ENCODE measurements around the gene NPFF.

The NPFF gene

DNA sequence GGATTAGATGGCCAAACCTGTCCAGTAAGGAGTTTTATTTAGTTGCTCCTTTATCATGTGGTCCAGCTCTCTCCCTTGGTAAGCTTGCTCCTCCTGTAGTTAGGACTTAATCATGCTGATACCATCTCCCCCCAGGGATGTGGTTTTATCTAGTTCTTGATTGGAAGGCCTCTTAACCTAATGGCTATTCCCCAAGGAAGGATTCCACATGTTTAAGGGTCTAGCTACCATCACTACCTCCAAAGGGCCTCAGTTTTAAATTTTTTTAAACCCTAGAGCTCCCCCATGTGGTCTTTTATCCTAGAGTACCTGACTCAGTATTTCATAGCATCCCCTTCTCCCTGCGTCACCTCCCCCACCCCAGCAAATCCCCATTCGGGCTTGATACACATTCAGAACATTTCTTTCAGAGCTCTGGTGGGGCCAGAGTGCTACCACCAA is 30.5 kb downstream of the NPFF start:
- H3K36me3 Mint-ChIP-seq = peaks cover 60% of the 10 kb centered on the region
- no peak overlapping the region for H3K4me3 Mint-ChIP-seq
- peaks cover 41% of the 10 kb centered on the region for H3K4me1 Mint-ChIP-seq

DNA sequence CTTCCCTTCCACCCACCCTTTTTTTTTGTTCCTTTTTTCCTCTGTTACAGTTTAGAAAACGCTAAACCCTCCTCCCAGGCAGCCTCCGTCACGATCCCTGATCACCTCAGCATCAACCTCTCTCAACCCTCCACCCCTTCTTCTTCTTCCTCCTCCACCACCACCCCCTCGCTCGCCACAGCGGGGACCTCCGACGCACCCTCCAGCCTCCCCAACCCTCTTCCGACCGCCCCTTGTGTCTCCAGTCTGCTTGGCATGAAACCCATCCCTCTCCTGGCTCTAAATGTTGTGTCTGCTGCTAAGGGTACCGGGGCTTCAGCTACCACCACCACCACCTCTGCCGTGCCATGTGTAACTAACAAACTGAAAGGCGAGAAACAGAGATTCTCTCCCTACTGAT is 32.5 kb downstream of the NPFF start:
- Mint-ChIP-seq H3K9me3 (no peaks in the 10 kb centered on the region), H3K27me3 (no peaks in the 10 kb centered on the region), H3K4me3 (peak overlapping the region; percentile 3), H3K27ac (peak overlapping the region; percentile 54), H3K4me1 (peaks cover 46% of the 10 kb centered on the region), H3K36me3 (peaks cover 70% of the 10 kb centered on the region)
- ATAC-seq = no peak

More for the DNA sequence above, 30.5 kb downstream of the NPFF start:
- Mint-ChIP-seq H3K27me3 (no peaks in the 10 kb centered on the region), H3K9me3 (no peaks in the 10 kb centered on the region), H3K27ac (peak overlapping the region; percentile 30)
- no peak for ATAC-seq

DNA sequence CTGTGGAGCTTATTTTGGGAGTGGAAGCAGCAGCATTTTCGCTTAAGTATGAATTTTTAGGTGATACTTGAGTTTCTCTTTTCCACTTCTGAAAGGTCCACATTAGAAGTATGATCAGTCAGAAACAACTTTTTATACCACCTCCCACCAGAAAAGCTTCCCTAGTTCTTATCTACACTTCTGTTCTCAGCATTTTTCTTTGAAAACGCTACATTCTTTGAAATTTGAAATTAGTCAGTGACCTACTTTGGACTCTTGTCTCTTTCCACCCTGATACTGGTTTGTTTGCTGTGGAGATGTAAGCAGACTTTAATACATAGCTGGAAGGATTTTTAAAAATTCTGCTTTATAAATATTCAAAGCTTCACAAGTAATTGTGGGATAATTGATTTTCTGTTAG is 33.2 kb downstream of the NPFF start:
- no peak for ATAC-seq
- peaks cover 46% of the 10 kb centered on the region for H3K4me1 Mint-ChIP-seq
- H3K27ac Mint-ChIP-seq = peak overlapping the region; percentile 54

DNA sequence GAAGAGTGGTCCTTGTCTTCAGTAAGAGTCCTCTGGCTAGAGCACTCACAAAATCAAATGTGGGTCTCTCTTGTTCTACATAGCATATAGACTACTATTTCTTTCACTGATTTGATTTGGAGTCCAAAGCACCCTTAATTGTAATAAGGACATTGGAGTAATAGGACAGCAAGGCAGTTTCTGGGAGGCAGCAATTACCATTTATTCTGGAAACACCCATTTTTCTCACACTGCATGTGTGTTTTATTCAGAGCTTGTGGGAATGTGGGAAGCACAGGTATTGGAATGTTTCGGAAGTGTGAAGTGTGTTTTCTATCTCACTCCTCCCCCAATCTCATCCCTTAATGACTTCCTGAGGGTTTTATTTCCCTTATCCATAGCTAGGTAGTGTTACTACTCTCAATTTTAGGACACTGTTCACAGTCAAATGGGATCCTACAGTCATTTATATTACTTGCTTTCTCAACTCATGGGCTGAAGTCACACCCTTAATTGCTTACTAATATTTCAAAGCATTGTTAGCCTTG is 35.2 kb downstream of the NPFF start:
- no peaks in the 10 kb centered on the region for H3K27me3 Mint-ChIP-seq
- ATAC-seq = no peak
- no peaks in the 10 kb centered on the region for H3K9me3 Mint-ChIP-seq
- H3K36me3 Mint-ChIP-seq = peaks cover 74% of the 10 kb centered on the region
- H3K27ac Mint-ChIP-seq = peak overlapping the region; percentile 42
- peaks cover 44% of the 10 kb centered on the region for H3K4me1 Mint-ChIP-seq
- no peak overlapping the region for H3K4me3 Mint-ChIP-seq

More for the DNA sequence above, 33.2 kb downstream of the NPFF start:
- Mint-ChIP-seq H3K27me3 (no peaks in the 10 kb centered on the region), H3K36me3 (peaks cover 62% of the 10 kb centered on the region), H3K4me3 (no peak overlapping the region), H3K9me3 (no peaks in the 10 kb centered on the region)

DNA sequence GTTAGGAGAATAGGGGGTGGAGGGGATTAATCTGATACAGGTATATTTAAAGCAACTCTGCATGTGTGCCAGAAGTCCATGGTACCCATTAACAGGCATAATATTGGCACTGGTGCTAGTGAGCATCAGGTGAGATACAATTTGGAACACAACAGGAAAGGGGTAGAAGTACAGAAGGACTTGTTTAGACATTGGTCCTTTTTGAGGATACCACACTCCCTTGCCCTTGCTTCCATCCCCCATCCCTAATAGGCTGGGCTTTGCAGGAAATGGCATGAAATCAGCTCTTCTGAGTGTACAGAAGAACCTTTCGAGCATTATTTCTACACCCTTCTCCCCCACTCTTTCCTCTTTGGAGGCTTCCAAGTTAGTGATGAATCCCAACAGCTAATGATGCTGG is 39.0 kb downstream of the NPFF start:
- Mint-ChIP-seq H3K27ac (no peak overlapping the region), H3K4me1 (peaks cover 42% of the 10 kb centered on the region), H3K36me3 (peaks cover 74% of the 10 kb centered on the region), H3K9me3 (no peaks in the 10 kb centered on the region), H3K4me3 (no peak overlapping the region), H3K27me3 (no peaks in the 10 kb centered on the region)
- no peak for ATAC-seq

DNA sequence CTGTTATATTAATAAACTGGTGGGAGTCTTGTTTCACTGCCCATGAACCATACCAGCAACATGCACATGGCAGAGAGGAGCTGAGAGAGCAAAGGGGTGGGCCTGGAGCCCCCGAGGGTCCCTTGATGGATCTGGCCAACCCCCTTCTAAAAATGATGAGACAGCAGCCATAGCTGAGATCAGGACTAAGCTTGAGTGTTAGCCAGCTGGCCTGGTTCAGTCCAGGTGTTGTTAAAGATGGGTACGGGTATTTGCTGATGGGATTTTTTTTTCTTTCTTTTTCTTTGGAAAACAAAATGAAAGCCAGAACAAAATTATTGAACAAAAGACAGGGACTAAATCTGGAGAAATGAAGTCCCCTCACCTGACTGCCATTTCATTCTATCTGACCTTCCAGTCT is 39.4 kb downstream of the NPFF start:
- no peak overlapping the region for H3K4me3 Mint-ChIP-seq

DNA sequence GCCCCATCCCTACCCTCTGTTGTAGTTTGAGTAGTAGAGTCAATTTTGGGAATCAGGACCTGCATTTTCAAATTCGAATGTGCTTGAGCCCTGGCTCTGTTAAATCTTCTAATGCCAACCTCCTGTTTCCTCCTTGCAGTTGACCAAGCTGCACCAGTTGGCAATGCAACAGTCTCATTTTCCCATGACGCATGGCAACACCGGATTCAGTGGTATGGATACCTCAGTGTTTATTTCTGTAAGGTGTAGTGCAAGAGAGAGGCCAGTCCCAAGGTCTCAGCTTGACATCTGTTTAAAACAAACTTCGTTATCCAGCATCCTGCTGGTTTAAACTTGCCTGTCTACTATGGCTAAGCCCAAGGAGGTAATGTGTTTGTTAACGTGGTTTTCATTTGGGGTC is 40.2 kb downstream of the NPFF start:
- Mint-ChIP-seq H3K27me3 (no peaks in the 10 kb centered on the region), H3K4me1 (peaks cover 31% of the 10 kb centered on the region), H3K27ac (no peak overlapping the region), H3K9me3 (no peaks in the 10 kb centered on the region), H3K4me3 (no peak overlapping the region), H3K36me3 (peaks cover 79% of the 10 kb centered on the region)
- ATAC-seq = no peak

More for the DNA sequence above, 39.4 kb downstream of the NPFF start:
- H3K9me3 Mint-ChIP-seq = no peaks in the 10 kb centered on the region
- peaks cover 77% of the 10 kb centered on the region for H3K36me3 Mint-ChIP-seq
- H3K27me3 Mint-ChIP-seq = no peaks in the 10 kb centered on the region
- H3K4me1 Mint-ChIP-seq = peaks cover 39% of the 10 kb centered on the region
- H3K27ac Mint-ChIP-seq = no peak overlapping the region
- ATAC-seq = no peak

DNA sequence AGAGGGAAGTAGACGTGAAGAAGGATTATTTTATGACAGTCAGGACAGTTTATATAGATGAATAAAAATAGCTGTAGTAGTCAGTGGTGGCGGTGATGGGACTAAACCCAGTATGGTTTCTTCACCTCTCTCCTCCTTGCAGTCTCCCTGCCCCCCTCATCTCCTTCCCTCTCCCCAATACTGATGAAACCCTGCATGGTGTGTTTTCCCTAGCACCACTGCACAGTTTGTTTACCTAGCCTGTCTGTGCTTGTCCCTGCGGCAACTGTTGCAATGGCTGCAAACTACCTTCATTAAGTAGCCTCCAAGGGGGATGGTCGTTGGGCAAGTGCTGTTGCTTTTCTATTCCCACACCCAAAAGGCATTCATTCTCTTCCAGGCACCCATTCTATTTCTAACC is 40.6 kb downstream of the NPFF start:
- Mint-ChIP-seq H3K36me3 (peaks cover 79% of the 10 kb centered on the region), H3K27me3 (no peaks in the 10 kb centered on the region), H3K4me1 (peaks cover 27% of the 10 kb centered on the region), H3K27ac (no peak overlapping the region), H3K4me3 (no peak overlapping the region), H3K9me3 (no peaks in the 10 kb centered on the region)
- no peak for ATAC-seq

DNA sequence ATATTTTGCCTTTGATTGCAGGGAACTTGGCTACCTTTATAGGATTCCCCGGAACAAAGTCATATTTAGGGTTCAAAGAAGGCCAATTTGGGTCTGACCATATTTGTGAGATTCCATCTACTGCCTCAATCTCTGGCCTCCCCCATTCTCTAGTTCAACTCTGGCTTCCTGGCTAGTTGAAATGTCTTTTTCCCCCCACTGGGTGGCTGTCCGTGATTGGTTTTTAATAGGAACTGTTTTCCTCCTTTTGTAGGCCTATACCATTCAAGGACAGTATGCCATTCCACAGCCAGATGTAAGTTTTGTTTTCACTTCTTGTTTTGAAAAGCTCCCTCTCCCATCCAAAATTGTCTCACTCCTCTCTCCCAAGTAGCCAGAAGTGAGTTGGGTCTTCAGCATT is 41.6 kb downstream of the NPFF start:
- Mint-ChIP-seq H3K9me3 (no peaks in the 10 kb centered on the region), H3K27ac (no peak overlapping the region), H3K4me3 (no peak overlapping the region), H3K4me1 (peaks cover 26% of the 10 kb centered on the region), H3K36me3 (peaks cover 80% of the 10 kb centered on the region), H3K27me3 (no peaks in the 10 kb centered on the region)
- no peak for ATAC-seq

DNA sequence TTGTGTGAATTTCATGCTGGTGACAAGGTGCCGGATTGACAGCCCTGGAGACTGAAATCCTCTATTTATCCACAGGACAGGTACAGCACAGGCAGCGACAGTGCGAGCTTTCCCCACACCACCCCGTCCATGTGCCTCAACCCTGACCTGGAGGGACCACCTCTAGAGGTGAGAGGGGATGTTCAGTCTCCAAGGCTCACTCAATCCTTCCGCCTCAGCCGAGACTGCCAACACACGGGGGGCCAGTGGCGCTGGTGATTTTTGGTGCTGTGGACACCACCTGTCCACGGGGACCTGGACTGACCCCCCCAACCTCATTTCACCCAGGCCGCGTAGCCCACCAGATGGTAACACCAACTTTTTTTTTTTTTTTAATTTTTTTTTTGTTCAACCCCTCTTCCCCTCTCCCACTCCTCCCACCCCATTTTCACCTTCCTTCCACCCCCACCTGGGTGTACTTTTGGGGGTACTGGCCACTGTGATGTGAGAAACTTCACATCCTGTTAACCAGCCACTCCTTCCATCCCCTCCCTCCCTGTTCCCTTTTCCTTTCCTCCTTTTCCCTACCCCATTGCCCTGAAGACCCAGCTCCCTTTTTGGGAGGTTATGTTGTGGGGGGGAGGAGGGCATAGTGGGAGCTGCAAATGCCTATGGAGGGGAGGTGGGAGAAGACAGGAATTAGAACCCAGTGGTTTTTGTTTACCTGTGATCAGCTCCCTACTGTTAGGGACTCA is 42.4 kb downstream of the NPFF start:
- no peak for ATAC-seq
- H3K9me3 Mint-ChIP-seq = no peaks in the 10 kb centered on the region
- H3K4me1 Mint-ChIP-seq = peaks cover 31% of the 10 kb centered on the region
- H3K36me3 Mint-ChIP-seq = peaks cover 84% of the 10 kb centered on the region
- no peak overlapping the region for H3K4me3 Mint-ChIP-seq
- H3K27me3 Mint-ChIP-seq = no peaks in the 10 kb centered on the region
- no peak overlapping the region for H3K27ac Mint-ChIP-seq

DNA sequence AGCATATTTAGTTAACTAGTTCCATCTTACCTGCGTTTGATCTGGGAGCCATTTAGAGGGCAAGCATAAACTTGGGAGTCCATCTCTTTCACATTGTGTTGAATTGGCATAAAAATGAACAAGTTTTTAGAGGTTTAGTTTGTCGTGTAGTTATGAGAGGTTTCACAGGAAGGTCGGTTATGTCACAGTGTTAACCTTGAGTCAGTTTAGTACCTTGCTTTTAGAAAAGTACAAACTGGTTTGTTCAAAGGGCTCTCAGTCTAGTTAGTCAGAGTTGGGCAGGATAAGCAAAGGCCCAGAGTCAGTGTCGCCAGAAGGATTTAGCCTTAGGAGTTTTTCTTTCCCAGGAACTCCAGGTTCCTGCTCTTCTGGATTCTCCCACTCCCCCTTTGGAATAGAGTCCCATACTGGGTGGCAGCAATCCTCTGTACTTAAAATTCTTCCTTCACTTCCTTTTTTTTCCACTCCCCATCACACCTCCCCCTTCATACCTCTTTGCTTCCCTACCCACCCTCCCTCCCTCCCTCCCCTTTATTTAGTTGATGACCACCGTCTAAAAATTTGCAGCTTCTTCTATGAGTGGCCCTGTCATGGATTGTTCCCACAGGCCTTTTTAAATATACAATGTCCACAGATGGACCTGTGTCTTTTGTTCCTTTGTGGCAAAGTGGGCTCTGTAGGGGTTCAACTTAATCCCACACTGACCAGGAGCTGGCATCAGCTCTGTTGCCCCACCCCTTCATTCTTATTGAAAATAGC is 43.3 kb downstream of the NPFF start:
- H3K4me3 Mint-ChIP-seq = no peak overlapping the region
- no peaks in the 10 kb centered on the region for H3K9me3 Mint-ChIP-seq
- peaks cover 35% of the 10 kb centered on the region for H3K4me1 Mint-ChIP-seq
- H3K27ac Mint-ChIP-seq = no peak overlapping the region
- H3K27me3 Mint-ChIP-seq = no peaks in the 10 kb centered on the region
- peaks cover 92% of the 10 kb centered on the region for H3K36me3 Mint-ChIP-seq
- ATAC-seq = no peak

DNA sequence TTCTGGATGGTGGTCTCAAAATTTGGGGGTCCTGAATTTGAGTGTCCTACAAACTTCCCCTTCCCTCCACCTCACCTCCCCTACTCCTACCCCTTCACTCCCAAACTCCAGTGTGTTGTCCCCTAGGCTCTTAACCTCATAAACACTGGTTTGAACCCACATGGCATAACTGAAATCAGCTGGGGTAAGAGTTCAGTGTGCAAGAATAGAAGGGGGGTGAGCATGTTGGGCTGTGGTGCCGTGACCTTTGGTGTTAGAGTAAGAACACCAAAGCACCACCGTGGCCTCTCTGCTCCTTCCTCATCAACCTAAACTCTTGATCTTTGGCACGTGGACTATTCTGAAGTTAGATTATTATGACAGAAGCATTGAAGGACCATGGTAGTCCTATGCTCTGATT is 44.3 kb downstream of the NPFF start:
- Mint-ChIP-seq H3K4me3 (no peak overlapping the region), H3K36me3 (peaks cover 93% of the 10 kb centered on the region), H3K27me3 (no peaks in the 10 kb centered on the region), H3K4me1 (peaks cover 37% of the 10 kb centered on the region), H3K9me3 (no peaks in the 10 kb centered on the region), H3K27ac (no peak overlapping the region)
- ATAC-seq = no peak

DNA sequence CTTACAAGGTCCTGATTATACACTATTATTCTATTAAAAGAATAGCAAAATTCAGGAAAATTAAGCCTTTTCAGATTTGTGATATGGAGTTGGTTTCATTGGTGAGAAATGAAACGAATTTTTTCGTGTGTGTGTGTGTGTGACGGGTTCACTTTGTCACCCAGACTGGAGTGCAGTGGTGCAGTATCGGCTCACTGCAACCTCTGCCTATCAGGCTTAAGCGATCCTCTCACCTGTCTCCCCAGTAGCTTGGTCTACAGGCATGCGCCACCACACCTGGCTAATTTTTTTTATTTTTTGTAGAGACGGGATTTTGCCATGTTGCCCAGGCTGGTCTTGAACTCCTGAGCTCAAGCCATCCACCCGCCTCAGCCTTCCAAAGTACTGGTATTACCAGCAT is 45.7 kb downstream of the NPFF start:
- H3K9me3 Mint-ChIP-seq = no peaks in the 10 kb centered on the region
- no peaks in the 10 kb centered on the region for H3K27me3 Mint-ChIP-seq
- peaks cover 31% of the 10 kb centered on the region for H3K4me1 Mint-ChIP-seq
- H3K27ac Mint-ChIP-seq = no peak overlapping the region
- no peak overlapping the region for H3K4me3 Mint-ChIP-seq
- ATAC-seq = no peak
- peaks cover 85% of the 10 kb centered on the region for H3K36me3 Mint-ChIP-seq

DNA sequence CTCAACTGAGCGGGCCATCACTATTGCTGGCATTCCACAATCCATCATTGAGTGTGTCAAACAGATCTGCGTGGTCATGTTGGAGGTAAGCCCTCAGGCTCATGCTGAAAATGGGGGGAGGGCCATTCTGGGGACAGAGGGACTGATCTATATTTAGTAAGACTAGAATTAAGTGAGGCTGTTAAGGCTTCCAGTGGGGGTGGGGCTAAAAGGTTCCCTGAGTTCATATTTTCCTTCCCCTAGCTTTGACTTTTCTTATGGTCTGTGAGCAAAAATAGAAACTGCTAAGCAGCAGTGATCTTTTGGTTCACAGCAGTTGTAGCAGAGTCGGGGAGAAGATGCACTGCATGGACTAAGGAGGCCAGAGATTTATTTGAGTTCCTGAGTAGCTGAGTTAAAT is 46.2 kb downstream of the NPFF start:
- peaks cover 82% of the 10 kb centered on the region for H3K36me3 Mint-ChIP-seq
- no peaks in the 10 kb centered on the region for H3K27me3 Mint-ChIP-seq
- no peak overlapping the region for H3K4me3 Mint-ChIP-seq
- H3K9me3 Mint-ChIP-seq = no peaks in the 10 kb centered on the region
- H3K4me1 Mint-ChIP-seq = peaks cover 27% of the 10 kb centered on the region
- ATAC-seq = no peak
- no peak overlapping the region for H3K27ac Mint-ChIP-seq

DNA sequence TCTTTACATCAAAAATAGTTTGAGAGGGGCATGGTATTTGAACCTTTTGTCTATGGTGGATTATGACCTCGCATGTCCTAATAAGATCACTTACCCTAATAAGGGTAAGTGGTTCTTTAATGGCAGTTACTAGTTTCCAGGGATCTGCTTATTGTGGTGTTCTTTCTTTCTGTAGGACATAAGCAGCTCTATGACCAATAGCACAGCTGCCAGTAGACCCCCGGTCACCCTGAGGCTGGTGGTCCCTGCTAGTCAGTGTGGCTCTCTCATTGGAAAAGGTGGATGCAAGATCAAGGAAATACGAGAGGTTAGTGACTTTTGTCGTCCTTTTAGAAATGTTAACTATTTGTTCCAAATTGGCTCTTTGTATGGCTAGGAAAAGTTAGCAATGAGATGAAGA is 48.2 kb downstream of the NPFF start:
- Mint-ChIP-seq H3K4me1 (peaks cover 32% of the 10 kb centered on the region), H3K4me3 (no peak overlapping the region), H3K27ac (no peak overlapping the region), H3K9me3 (no peaks in the 10 kb centered on the region), H3K27me3 (no peaks in the 10 kb centered on the region), H3K36me3 (peaks cover 83% of the 10 kb centered on the region)
- no peak for ATAC-seq
